Left cardiac atrium (tissue), 4 donors: ENCODE data around the gene DDX49. TPM values are rescaled to one million over a fixed set of nuclear protein-coding genes. Genes with fewer than 3 reads are reported as not detected.
"Not testable (repeated sequence)": the region's sequence is repeated elsewhere in the genome, so short reads cannot be mapped to it uniquely, and the experiment has no call there.

ENCODE experiments used
- ATAC-seq, 2 donors: fragments of 200-7000 bp; cut with Tn5 transposase; one replicate each; pipeline ENCODE4 v1.9.1; 2020; ENCODE audit warnings: mild to moderate bottlenecking in 2 of 2, moderate library complexity in 2 of 2
- DNase-seq: peaks from one replicate; pipeline ENCODE4 v3.0.0-alpha.2; 2020
- intact Hi-C, 2 donors: fragments of 100-400 bp; cut with DNase I; formaldehyde crosslinking; loops; one replicate each; pipeline versions ENCODE4 v1.14.1 to v1.15.1; 2022 to 2023
- total RNA-seq, 2 donors: library from RNA; stranded (reverse); fragmentation: NEBNext Ultra II Directional; extraction: Animal tissue kit (Norgen Biotek cat#: 25700); gene quantifications; one replicate each; pipeline ENCODE4 v1.2.1, GENCODE V29; 2021
- donor health status: DM: no; HTN: yes; CAD: no.
- donor health status: DM: no; HTN: yes; CAD: no; lungs with severe emphysema.
- donor health status: DM: yes; HTN: yes; CAD: no.
- donor health status: Dilated cardiomyopathy.

DDX49 gene
- total RNA-seq, 2 donors from 2014 or later: 23.6 to 24.2 TPM

DNA sequence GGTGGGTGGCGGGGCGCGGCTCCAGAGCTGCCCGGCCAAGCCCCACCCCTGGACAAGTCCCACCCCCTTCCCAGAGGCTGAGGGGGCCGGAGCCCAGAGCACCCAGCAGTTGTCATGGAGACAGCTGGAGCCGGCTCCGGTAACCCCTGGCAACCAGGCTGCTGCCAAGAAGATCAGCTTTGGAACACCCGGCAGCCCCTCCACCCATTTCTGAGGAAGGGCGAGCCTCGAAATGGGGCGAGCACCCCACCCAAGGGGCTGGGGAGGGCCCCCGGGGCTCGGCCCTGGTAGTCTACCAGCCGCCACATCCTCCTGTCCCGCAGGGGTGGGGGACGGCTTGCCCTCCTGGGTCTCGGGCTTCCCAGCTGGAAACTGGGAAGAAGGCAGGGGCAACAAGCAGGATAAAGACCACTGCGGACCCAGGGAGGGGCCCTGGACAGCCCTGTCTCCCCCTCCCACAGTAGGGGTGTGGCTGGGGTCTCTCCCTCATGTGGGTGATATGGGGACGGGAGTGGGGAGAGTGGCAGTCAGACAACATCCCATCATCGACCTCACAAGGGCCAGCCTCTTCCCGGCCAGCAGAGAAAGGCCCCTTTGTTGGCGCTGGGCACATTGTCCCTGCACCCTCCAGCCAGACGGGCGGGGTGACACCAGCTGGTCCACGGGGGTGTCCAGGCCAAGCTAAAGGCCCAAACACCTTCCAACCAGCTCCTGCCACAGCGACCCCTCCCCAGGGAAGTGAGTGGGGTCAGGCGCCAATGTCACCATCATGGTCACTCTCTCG, 25.1 kb upstream of the DDX49 start:
- DNase-seq: no peak
- peak; percentile 37 to 40 for ATAC-seq
- intact Hi-C loops: no loop called here

GRCh38 chr19:18895038-18895823, 24.3 kb upstream of the DDX49 start:
- intact Hi-C loops: no loop called here

DNA sequence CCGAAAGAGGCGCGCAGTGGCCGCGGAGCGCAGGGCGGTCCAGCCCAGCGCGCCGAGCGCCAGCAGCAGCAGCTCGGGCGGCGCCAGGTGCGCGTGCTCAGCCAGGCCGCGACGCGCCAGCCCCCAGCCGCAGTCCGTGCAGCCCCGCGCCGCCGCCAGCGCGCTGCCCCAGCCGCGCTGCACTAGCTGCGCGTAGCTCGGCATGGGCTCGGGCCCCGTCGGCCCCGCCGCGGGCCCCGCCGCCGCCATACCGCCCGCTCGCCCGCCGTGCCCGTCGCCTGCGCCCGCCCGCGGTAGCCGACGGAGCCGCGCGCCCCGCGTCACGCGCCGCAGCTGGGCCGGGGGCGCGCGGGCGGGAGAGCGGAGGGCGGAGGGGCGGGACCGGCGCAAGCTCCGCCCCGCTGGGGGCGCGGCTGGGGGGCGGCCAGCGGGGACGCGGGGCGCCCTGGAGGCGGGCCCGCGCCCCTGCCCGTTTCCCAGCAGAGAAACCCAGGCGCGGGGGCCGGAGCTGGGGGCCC, 23.6 kb upstream of the DDX49 start, which contains the start of gene CERS1:
CERS1 (minus strand) TSS at position 335 of the 518 bp plus-strand sequence; CDS start at position 249, 86 bp downstream.
- ATAC-seq: no peak
- intact Hi-C loops: no loop called here

More at GRCh38 chr19:18895038-18895823, 24.3 kb upstream of the DDX49 start:
- DNase-seq (peak; percentile 56), ATAC-seq (peak; percentile 41 to 49)

DNA sequence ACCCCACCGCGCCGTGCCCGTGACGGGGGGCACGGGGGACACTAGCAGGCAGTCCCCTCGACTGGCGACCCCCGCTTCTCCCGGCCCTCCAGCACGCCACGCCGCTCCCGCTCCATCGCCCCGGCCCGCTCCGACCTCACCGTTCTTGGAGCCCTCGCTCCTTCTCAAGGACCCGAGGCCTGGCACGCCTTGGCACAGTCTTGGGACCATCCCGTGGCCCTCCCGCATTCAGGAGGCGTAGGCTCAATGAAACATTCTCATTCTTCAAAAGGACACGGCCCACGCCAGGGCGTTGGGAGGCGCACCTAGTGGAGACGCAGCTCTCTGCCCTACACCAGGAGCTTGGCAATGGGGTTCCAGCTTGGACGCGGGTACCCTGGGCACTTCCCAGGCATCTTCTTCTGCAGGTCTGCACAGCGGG, 23.1 kb upstream of the DDX49 start:
- intact Hi-C loops: no loop called here
- ATAC-seq (no peak), DNase-seq (no peak)

More for the DNA sequence above, 23.6 kb upstream of the DDX49 start, which contains the start of gene CERS1:
- no peak for DNase-seq

- ATAC-seq (no peak), DNase-seq (no peak)
- intact Hi-C loops: no loop called here
Observed at GRCh38 chr19:18897094-18898029, 22.2 kb upstream of the DDX49 start.

- DNase-seq (no peak), ATAC-seq (peak; percentile 10 to 19)
- intact Hi-C loops: no loop called here
Observed at GRCh38 chr19:18898081-18898606, 21.4 kb upstream of the DDX49 start.

GRCh38 chr19:18898607-18899408, 20.7 kb upstream of the DDX49 start:
- ATAC-seq (no peak), DNase-seq (no peak)
- intact Hi-C loops: no loop called here

DNA sequence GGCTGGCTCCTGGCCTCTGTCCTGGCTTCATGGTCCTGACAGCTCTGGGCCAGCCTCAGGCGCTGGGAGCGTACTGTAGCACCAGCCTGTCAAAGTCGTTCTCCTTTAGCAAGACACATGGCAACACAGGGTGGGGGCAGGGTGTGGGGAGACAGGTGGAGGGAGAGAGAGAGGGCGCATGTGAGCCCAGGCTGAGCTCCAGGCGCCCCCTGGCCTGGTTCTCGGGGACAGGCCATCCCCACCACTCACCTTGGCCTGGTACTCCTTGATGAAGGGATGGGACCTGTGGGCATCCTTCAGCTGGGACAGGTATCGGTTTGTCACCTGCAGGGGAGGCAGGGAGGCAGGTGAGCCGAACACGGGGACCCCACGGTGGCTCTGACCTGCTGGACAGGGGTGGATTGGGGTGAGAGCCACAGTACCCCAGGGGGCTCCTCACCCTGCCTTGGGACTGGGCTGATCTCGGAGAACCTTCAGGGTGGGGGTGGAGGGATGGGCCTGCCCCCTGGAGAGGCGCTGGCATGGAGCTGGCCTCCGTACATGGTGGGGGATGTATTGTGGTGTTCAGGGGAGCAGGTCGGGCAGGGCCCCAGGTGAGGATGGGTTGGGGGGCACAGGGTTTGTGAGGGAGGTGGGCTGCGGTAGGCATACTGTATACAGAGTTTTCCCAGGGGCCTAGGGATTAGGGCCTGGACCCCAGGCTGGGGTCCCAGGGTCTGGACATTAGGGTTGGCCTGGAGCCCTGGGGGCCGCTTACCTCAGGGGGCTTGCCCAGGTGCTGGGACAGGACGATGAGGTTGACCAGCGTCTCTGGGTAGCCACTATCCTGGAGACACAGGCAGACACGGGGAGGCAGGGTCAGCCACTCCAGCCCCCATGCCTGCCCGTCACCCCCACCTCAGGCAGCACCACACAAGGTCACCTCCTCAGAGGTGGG, 19.6 kb upstream of the DDX49 start:
- ATAC-seq (no peak), DNase-seq (no peak)
- intact Hi-C loops: no loop called here

DNA sequence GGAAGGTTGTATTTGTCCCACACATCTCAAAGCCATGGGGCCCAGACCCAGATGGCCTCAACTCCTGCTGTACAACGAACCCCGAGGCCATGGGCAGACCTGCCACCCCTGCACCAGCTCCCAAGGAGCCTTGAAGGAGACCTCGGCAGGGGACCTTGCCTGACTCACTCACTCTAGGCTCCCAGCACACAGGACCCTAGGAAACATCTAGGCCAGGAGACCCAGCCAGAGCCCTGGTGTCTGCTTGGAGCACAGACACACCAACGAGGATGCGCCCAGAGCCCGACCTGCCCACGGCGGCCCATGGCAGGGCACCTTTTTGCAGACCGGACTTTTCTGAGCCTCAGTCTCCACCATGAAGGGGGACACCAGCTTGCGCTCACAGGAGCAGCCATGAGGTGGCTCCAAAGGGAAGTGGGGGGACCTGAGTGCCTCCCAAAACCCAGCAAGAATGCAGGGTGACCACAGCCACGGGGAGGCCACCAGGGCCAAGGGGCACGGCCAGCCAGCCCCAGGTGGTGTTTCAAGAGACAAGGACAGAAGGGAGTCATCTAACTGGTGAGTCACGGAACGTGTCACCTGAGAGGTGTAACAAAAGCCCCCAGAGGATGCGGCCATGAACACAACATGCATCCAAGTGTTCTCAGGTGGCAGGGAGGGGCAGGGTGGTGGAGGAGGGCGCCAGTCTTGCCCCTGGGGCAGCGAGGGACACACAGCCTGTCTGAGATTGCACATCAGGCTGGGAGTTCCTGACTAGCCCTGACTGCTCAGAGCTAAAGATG, 18.6 kb upstream of the DDX49 start:
- no peak for DNase-seq
- ATAC-seq: no peak
- intact Hi-C loops: no loop called here

DNA sequence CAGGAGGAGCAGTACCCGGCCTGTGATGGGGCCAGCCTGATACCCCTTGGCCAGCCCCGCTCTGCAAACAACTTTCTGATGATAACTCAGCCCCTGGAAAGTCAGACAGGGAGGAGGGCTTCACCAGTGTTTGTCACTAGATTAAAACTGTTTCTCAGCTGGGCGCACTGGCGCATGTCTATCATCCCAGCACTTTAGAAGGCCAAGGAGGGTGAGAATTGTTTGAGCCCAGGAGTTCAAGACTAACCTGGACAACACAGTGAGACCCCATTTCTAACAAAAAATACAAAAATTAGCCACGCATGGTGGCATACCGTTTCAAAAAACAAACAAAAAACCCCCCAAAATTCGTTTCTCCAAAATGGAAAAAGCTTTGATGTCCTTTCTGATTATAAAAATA, 18.0 kb upstream of the DDX49 start:
- intact Hi-C loops: no loop called here
- no peak for ATAC-seq
- DNase-seq: no peak

DNA sequence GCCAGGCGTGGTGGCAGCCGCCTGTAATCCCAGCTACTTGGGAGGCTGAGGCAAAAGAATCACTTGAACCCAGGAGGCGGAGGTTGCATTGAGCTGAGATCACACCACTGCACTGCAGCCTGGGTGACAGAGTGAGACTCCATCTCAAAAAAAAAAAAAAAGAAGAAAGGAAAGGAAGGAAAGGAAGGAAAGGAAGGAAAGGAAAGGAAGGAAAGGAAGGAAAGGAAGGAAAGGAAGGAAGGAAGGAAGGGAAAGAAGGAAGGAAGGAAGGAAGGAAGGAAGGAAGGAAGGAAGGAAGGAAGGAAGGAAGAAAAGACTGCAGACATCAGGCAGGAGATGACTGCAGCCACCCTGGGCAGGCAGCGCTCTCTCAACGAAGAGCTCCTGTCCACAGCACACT, 17.0 kb upstream of the DDX49 start:
- intact Hi-C loops, DNase-seq, ATAC-seq: not testable (repeated sequence)

DNA sequence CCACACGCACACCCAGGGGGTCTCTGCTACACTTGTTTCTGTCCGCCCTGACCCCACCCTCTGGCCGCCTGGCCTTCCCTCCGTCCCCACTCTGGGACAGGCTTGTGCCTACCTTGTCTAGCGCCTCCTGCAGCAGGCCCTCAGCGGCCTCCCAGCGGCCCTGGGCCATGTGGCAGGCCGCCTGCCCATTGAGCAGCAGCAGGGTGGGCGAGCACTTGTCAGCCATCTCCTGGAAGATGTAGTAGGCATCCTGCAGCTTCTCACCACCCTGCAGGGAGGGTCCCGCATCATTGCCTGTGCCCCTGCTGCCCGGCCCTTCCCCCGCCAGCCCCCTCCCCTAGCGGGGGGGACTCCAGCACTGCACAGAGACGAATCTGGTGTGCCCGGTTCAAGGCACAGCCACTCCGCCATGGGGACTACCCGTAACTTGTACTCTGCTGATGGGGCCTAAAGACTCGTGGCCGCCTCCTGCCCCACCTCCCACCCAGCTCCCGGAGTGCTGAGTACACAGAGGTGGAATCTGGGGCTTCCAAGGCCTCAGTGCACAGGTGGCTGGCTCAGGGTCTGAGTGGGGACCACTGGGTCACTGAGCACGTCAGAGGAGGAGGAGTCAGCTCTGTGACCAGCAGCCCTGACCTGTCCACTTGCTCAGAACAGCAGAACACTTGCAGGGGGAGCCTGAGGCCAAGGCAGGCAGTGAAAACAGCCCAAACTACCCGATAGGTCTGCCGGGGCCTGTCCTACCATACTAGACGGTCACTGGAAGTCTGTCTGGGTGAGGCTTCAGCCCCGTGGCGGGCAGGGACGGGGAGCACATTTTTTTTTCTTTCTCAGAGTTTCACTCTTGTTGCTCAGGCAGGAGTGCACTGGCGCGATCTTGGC, 16.1 kb upstream of the DDX49 start:
- intact Hi-C loops: no loop called here
- DNase-seq (no peak), ATAC-seq (no peak)

DNA sequence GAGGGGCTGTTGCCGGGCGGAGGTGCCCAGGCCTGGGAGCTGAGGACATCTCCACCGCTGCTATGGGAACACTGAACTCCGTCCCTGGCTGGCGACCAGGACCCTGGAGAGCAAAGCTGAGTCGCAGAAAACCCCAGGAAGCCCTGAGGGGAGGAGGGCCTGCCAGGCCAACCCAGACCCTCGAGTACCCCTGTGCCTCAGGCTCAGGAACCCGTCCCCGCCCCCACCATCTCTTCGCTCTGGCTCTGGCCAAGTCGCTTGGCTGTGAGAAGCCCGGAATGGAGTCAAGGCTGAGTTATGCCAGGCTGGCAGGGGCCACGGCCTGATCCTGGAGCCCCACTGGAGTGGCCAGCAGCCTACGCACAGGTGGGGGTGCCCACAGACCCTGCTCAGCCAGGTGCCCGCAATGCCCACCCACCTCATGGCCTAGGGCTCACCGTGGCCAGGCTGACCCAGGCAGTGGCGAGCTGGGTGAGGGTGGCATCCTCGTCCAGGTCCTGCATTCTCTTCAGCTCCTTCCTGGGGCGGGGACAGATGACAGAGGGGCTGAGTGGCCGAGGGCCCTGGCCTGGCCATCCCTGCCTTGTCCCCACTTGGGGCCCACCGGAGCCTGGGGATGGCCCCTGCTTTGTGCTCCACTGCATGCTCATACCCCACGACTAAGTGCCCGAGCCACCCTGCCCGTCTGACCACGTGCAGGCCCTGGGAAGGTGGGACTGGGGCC, 15.0 kb upstream of the DDX49 start:
- ATAC-seq: no peak
- DNase-seq: no peak
- intact Hi-C loops: no loop called here

DNA sequence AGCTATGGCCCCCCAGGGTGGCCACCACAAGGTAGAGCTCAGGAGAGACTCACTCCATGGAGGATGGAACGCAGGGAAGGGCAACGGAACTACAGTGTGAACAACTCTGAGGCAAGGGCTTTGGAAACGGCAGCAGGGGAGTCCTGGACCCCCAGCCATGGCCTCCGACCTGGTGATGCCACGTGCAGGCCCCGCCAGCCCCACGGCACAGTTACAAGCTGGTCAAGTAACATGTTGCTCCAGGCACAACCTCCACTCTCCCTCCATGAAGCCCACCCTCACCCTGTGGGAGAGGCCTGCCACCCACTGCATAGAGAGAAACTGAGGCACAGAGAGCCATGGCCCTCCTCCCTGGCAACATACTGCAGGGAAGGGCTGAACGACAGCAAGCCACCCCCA, 14.5 kb upstream of the DDX49 start:
- ATAC-seq (no peak), DNase-seq (no peak)
- intact Hi-C loops: no loop called here
